Loucy (cell line): ENCODE measurements around the gene HCFC1.

ENCODE experiments used
- H2AFZ ChIP-seq: fragments of 200-600 bp; sonication (generic); 2 replicates; pipeline ENCODE4 v1.6.0; 2016; ENCODE audit warnings: antibody characterized with exemption, mild to moderate bottlenecking, low read length, moderate library complexity
- H3F3A ChIP-seq: fragments of 200-600 bp; 2 replicates; pipeline ENCODE4 v1.6.0; 2016; ENCODE audit warnings: antibody characterized with exemption, low read depth, mild to moderate bottlenecking
- H3K27me3 ChIP-seq: fragments of 200-600 bp; sonication (generic); 2 replicates; pipeline ENCODE4 v1.6.1; 2014; ENCODE audit warnings: low read length, mild to moderate bottlenecking; ENCODE audit not compliant: insufficient read depth, poor library complexity, severe bottlenecking
- H3K36me3 ChIP-seq: fragments of 200-600 bp; sonication (generic); 2 replicates; pipeline ENCODE4 v1.6.1; 2016; ENCODE audit warnings: low read length; ENCODE audit not compliant: insufficient read depth
- H3K4me1 ChIP-seq: fragments of 200-600 bp; sonication (generic); 2 replicates; pipeline ENCODE4 v1.5.1; 2014; ENCODE audit warnings: low read length, mild to moderate bottlenecking; ENCODE audit not compliant: insufficient read depth, poor library complexity, severe bottlenecking
- H3K4me2 ChIP-seq: fragments of 200-600 bp; sonication (generic); 2 replicates; pipeline ENCODE4 v1.6.0; 2014; ENCODE audit warnings: antibody characterized with exemption, low read length, low read depth, mild to moderate bottlenecking; ENCODE audit not compliant: poor library complexity, severe bottlenecking
- H3K4me3 ChIP-seq: fragments of 200-600 bp; sonication (generic); 2 replicates; pipeline ENCODE4 v1.5.1; 2014; ENCODE audit warnings: low read length, mild to moderate bottlenecking, mixed read lengths; ENCODE audit not compliant: poor library complexity, severe bottlenecking
- H3K79me2 ChIP-seq: fragments of 200-600 bp; sonication (generic); 2 replicates; pipeline ENCODE4 v1.6.1; 2014; ENCODE audit warnings: low read length; ENCODE audit not compliant: insufficient read depth
- H3K9ac ChIP-seq: fragments of 200-600 bp; sonication (generic); 2 replicates; pipeline ENCODE4 v1.6.0; 2014; ENCODE audit warnings: mild to moderate bottlenecking, low read depth, low read length, moderate library complexity; ENCODE audit not compliant: poor library complexity, severe bottlenecking
- H3K9me2 ChIP-seq: fragments of 200-600 bp; sonication (generic); replicated peaks from 2 replicates; pipeline ENCODE4 v1.6.1; 2016; ENCODE audit warnings: low read depth, low read length, mixed read lengths
- H3K9me3 ChIP-seq: fragments of 200-600 bp; sonication (generic); 2 replicates; pipeline ENCODE4 v1.6.1; 2014; ENCODE audit warnings: mild to moderate bottlenecking, antibody characterized with exemption, low read length, low read depth; ENCODE audit not compliant: insufficient read depth
- H4K20me1 ChIP-seq: fragments of 200-600 bp; sonication (generic); 2 replicates; pipeline ENCODE4 v1.6.0; 2014; ENCODE audit warnings: antibody characterized with exemption, low read length, mild to moderate bottlenecking; ENCODE audit not compliant: insufficient read depth, poor library complexity, severe bottlenecking
- EZH2phosphoT487 ChIP-seq: fragments of 200-600 bp; IDR thresholded peaks from 2 replicates; pipeline ENCODE4 v1.6.1; 2018; ENCODE audit warnings: antibody characterized with exemption, mild to moderate bottlenecking, moderate library complexity, borderline replicate concordance
- TF ChIP-seq, protein P1 (sequence below): fragments of 200-600 bp; sonication (generic); conservative IDR thresholded peaks from 2 replicates; pipeline ENCODE4 v1.5.1; 2014; ENCODE audit warnings: mild to moderate bottlenecking, antibody characterized with exemption, low read length

HCFC1 gene

DNA sequence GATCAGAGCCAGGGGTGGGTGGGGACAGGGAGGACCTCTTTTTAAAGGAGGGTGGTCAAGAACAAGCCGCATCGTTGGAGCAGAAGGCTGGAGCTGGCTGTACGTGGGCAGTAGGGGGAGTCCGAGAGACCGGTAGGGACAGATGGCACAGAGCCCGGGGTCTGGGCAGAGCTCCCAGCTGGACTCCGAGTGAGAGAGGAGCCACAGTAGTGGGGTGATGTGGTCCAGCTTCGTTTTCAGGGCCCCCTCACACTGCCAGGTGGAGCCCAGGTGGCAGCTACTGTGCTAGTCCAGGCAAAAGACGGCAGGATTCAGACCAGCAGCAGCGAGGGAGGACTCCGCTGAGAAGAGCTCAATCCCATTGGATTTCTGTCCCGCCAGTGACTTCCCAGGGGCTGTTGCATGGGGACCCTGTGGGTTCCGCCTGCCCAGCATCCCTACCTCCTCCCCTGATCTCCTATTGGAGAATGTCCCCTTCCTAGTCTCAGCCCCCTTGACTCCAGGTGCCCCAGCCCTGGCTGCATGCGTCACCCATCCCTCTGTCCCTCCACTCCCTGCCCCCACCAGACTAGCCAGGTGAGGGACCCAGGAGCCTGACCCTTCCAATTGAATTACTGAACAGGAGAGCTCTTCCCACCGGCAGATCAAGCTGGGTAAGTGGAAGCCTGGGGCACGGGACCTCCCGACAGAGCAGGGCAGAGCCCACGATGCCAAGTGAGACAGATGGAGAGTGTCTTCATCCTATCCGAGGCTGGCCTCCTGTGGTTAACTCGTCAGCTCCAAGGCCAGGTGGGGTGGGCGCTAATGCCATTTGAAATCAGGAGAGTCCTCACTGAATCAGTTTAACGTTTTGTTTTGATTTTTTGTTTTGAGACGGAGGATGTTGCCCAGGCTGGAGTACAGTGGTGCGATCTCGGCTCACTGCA lies 48.4 kb downstream of the HCFC1 start:
- Histone ChIP-seq H3K79me2 (peaks cover 57% of the 10 kb centered on the region), H3K9me2 (no peaks in the 10 kb centered on the region), H3K27me3 (no peaks in the 10 kb centered on the region), H2AFZ (no peak overlapping the region), H3K4me1 (peaks cover 3% of the 10 kb centered on the region), H4K20me1 (peaks cover 14% of the 10 kb centered on the region), H3K9me3 (no peaks in the 10 kb centered on the region), H3K4me2 (peak overlapping the region; percentile 84), H3F3A (peaks cover 7% of the 10 kb centered on the region; the same call in 1 of the 2 replicates), H3K9ac (peak overlapping the region; percentile 100), H3K4me3 (peak overlapping the region; percentile 98), H3K36me3 (peaks cover 7% of the 10 kb centered on the region; the same call in 1 of the 2 replicates)
- TF ChIP-seq, protein P1, sequence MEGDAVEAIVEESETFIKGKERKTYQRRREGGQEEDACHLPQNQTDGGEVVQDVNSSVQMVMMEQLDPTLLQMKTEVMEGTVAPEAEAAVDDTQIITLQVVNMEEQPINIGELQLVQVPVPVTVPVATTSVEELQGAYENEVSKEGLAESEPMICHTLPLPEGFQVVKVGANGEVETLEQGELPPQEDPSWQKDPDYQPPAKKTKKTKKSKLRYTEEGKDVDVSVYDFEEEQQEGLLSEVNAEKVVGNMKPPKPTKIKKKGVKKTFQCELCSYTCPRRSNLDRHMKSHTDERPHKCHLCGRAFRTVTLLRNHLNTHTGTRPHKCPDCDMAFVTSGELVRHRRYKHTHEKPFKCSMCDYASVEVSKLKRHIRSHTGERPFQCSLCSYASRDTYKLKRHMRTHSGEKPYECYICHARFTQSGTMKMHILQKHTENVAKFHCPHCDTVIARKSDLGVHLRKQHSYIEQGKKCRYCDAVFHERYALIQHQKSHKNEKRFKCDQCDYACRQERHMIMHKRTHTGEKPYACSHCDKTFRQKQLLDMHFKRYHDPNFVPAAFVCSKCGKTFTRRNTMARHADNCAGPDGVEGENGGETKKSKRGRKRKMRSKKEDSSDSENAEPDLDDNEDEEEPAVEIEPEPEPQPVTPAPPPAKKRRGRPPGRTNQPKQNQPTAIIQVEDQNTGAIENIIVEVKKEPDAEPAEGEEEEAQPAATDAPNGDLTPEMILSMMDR: peak; percentile 26
- no peak for TF ChIP-seq EZH2phosphoT487

DNA sequence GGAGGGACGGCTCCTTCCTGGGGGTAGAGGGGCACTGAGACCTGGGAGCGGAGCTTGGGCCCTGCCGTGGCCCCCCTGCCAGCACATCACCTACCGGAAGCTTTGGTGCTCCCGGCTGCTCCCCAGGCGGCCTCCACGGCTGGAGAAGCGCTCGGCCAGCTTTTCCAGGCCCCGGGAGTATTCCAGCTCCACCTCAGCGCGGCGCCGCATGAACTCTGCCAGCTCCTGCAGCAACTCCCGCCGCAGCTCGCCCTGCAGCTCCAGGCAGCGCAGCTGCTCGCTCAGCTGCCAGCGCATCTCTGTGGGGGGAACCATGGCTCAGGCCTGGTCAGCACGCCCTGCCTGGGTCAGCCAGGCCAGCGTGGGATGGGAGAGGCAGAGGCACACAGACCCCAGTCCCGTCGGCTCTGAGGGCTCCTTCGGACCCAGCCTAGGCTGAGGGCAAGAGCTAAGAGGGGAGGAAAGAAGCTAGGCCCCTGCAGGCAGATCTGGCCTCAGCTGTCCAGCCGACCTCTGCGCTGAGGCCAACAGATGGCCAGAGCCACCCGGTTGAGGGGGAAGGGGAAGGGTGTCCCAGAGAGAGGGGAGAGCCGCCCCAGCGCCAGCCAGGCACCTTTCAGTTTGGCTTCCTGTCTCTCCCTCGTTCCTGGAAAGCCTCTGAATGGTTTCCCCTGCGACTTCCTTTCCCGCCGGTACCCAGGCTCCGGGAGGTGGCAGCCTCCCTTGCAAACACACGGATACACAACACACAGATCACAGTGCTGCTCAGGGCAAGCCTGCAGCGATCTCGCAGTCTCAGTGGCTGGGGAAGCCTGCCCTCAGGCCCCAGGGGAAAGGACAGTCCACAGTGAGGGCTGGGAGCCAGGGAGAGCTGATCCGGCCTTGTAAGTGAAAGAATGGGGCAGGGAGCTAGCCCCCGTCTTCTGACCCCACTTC lies 49.8 kb downstream of the HCFC1 start:
- Histone ChIP-seq H3K4me3 (peak overlapping the region; percentile 98), H4K20me1 (peaks cover 14% of the 10 kb centered on the region), H3K36me3 (peaks cover 7% of the 10 kb centered on the region; the same call in 1 of the 2 replicates), H3F3A (0 out of 2 replicates have a peak, but pooled peaks cover 3% of the 10 kb centered on the region), H3K9me3 (no peaks in the 10 kb centered on the region), H2AFZ (no peak overlapping the region), H3K79me2 (peaks cover 57% of the 10 kb centered on the region), H3K9ac (peak overlapping the region; percentile 100), H3K4me2 (peak overlapping the region; percentile 84), H3K9me2 (no peaks in the 10 kb centered on the region), H3K27me3 (no peaks in the 10 kb centered on the region), H3K4me1 (peaks cover 3% of the 10 kb centered on the region)
- TF ChIP-seq, protein P1: no peak
- TF ChIP-seq EZH2phosphoT487: no peak

DNA sequence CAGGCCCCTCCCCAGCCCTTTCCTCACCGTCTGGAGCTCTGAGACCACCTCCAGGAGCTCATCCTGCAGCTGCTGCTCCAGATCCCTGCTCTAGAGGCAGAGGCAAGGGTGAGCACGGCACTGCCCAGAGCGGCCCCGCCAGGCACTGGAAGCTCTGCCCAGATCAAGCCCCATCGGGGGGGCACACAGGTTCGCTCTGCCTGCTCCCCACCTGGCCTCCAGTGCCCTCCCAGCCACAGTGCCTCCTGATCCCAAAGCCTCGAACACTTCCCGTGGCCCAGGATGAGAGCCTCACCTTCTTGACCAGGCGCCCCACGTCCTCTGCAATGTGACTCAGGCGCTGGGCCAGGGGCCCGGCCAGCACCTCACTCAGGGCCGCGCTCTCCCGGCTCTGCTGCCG lies 50.5 kb downstream of the HCFC1 start:
- Histone ChIP-seq H2AFZ (no peak overlapping the region), H3K9me3 (no peaks in the 10 kb centered on the region), H4K20me1 (peaks cover 14% of the 10 kb centered on the region), H3K27me3 (no peaks in the 10 kb centered on the region), H3K36me3 (peaks cover 7% of the 10 kb centered on the region; the same call in 1 of the 2 replicates), H3K4me3 (no peak overlapping the region), H3K9ac (no peak overlapping the region), H3K4me1 (peaks cover 3% of the 10 kb centered on the region), H3K79me2 (peaks cover 57% of the 10 kb centered on the region), H3K4me2 (no peak overlapping the region), H3F3A (no peaks in the 10 kb centered on the region), H3K9me2 (no peaks in the 10 kb centered on the region)
- TF ChIP-seq, protein P1: no peak
- no peak for TF ChIP-seq EZH2phosphoT487
